Caco-2 (cell line): ENCODE data around the gene KIRREL3. TPM values are rescaled to one million over a fixed set of nuclear protein-coding genes. Genes with fewer than 3 reads are reported as not detected.

Source experiments
- BruUV-seq: library from RNA; stranded (reverse); fragments of 400-500 nt; replicated peaks from 2 replicates; lab custom pipeline; 2021; lab: Mats Ljungman, UMichigan
- CTCF ChIA-PET: fragments of 300-600 bp; sonication (Branson Sonifier 250); formaldehyde crosslinking; loops from one replicate; lab custom pipeline; 2022; ENCODE audit warnings: antibody characterized with exemption; lab: Charles Lee
- POLR2A ChIA-PET: fragments of 300-600 bp; sonication (Branson Sonifier 250); formaldehyde crosslinking; loops from one replicate; lab custom pipeline; 2022; ENCODE audit warnings: antibody characterized with exemption; lab: Charles Lee
- DNase-seq, 2 experiments: peaks; one replicate each; pipeline versions ENCODE4 v3.0.0 to v3.0.0-alpha.2; 2020 to 2022
- H3K27me3 ChIP-seq: replicated peaks from 2 replicates; pipeline ENCODE4 v1.6.0; 2011; ENCODE audit warnings: low read length; ENCODE audit not compliant: control insufficient read depth, insufficient read depth
- H3K36me3 ChIP-seq: 2 replicates; pipeline ENCODE4 v1.5.1; 2011; ENCODE audit warnings: low read length; ENCODE audit not compliant: control insufficient read depth, insufficient read depth
- H3K4me1 ChIP-seq: fragments of 250-450 bp; sonication (Bioruptor Pico); 2 replicates; pipeline ENCODE4 v1.5.1; 2020; ENCODE audit warnings: mild to moderate bottlenecking
- H3K4me3 ChIP-seq: 2 replicates; pipeline ENCODE4 v1.5.1; 2011; ENCODE audit warnings: low read depth, mild to moderate bottlenecking, control low read depth, low read length
- H3K9me3 ChIP-seq: fragments of 250-450 bp; sonication (Bioruptor Pico); 2 replicates; pipeline ENCODE4 v1.5.1; 2020; ENCODE audit warnings: mild to moderate bottlenecking, moderate library complexity
- H3K27ac Mint-ChIP-seq: one replicate; pipeline ENCODE4 v1.8.0; 2022; ENCODE audit warnings: mixed read lengths; ENCODE audit not compliant: unreplicated experiment
- H3K27me3 Mint-ChIP-seq: one replicate; pipeline ENCODE4 v1.8.0; 2022; ENCODE audit warnings: mixed read lengths; ENCODE audit not compliant: insufficient read depth, unreplicated experiment
- H3K36me3 Mint-ChIP-seq: one replicate; pipeline ENCODE4 v1.8.0; 2022; ENCODE audit warnings: mild to moderate bottlenecking, mixed read lengths; ENCODE audit not compliant: insufficient read depth, unreplicated experiment
- H3K4me1 Mint-ChIP-seq: one replicate; pipeline ENCODE4 v1.8.0; 2022; ENCODE audit warnings: low read depth, mixed read lengths; ENCODE audit not compliant: unreplicated experiment
- H3K4me3 Mint-ChIP-seq: one replicate; pipeline ENCODE4 v1.8.0; 2022; ENCODE audit warnings: mild to moderate bottlenecking, moderate library complexity, mixed read lengths; ENCODE audit not compliant: unreplicated experiment
- H3K9me3 Mint-ChIP-seq: one replicate; pipeline ENCODE4 v1.8.0; 2022; ENCODE audit warnings: mixed read lengths; ENCODE audit not compliant: unreplicated experiment
- CTCF ChIP-seq, 2 experiments: fragments of 200-600 bp in 1 of 2; IDR thresholded peaks; 1 replicate in 1 of 2; 2 replicates in 1 of 2; pipeline versions ENCODE4 v1.5.1 to v1.8.0; 2011 to 2022; ENCODE audit warnings: antibody characterized with exemption in 1 of 2, control low read depth in 1 of 2, inconsistent platforms in 1 of 2, low read depth in 1 of 2, low read length in 1 of 2, mild to moderate bottlenecking in 1 of 2, moderate library complexity in 1 of 2; ENCODE audit not compliant: insufficient read depth in 1 of 2, severe bottlenecking in 1 of 2, unreplicated experiment in 1 of 2
- intact Hi-C: fragments of 100-400 bp; cut with micrococcal nuclease; formaldehyde crosslinking; loops from one replicate; pipeline ENCODE4 v1.10.0; 2022; ENCODE audit not compliant: unreplicated experiment
- total RNA-seq: library from RNA; stranded (reverse); gene quantifications from 2 replicates; pipeline ENCODE4 v1.2.3, GENCODE V29; 2022

KIRREL3 gene
- total RNA-seq, 1 experiment from 2014 or later = not detected

GRCh38 chr11:126480410-126481302 lies 519.9 kb downstream of the KIRREL3 start:
- peaks cover 30% of the 10 kb centered on the region for H3K27me3 Mint-ChIP-seq
- TF ChIP-seq CTCF (IDR thresholded peaks at IDR 0.05; ENCODE audit: insufficient read depth in 1 of 2, low read depth in 1 of 2, low read length in 1 of 2, severe bottlenecking in 1 of 2, unreplicated experiment in 1 of 2) = peak; percentile 92 to 98
- Histone ChIP-seq H3K27me3 (peaks cover 4% of the 10 kb centered on the region), H3K4me3 (no peak overlapping the region), H3K4me1 (peaks cover 6% of the 10 kb centered on the region), H3K9me3 (no peaks in the 10 kb centered on the region), H3K36me3 (no peaks in the 10 kb centered on the region)
- no peaks in the 10 kb centered on the region for H3K9me3 Mint-ChIP-seq
- ChIA-PET CTCF (interaction anchor here (0.5 to 3.5 kb wide), 35 partner anchors 9 to 1369 kb away, joined by 3 to 84 read pairs (median 5); partner anchors contain the start of genes DCPS, FAM118B, ST3GAL4 and TMEM218), POLR2A (no interaction called here)
- peak overlapping the region; percentile 56 for H3K4me3 Mint-ChIP-seq
- intact Hi-C loops = loop anchor here (1.0 kb wide), 2 partner anchors 39 to 170 kb away; no protein-coding TSS in a partner anchor
- no TSS peak for BruUV-seq
- peak overlapping the region; percentile 61 for H3K27ac Mint-ChIP-seq
- H3K4me1 Mint-ChIP-seq = peaks cover 6% of the 10 kb centered on the region
- DNase-seq = peak; percentile 83 to 86
- no peaks in the 10 kb centered on the region for H3K36me3 Mint-ChIP-seq

GRCh38 chr11:126480015-126480409 lies 520.6 kb downstream of the KIRREL3 start:
- H3K36me3 ChIP-seq = no peaks in the 10 kb centered on the region
- Mint-ChIP-seq H3K4me1 (peaks cover 6% of the 10 kb centered on the region), H3K36me3 (no peaks in the 10 kb centered on the region), H3K27ac (no peak overlapping the region), H3K4me3 (no peak overlapping the region), H3K27me3 (peaks cover 27% of the 10 kb centered on the region), H3K9me3 (no peaks in the 10 kb centered on the region)
- POLR2A ChIA-PET = no interaction called here
- no peak overlapping the region for H3K4me3 ChIP-seq
- H3K9me3 ChIP-seq = no peaks in the 10 kb centered on the region
- no TSS peak for BruUV-seq
- H3K27me3 ChIP-seq = peaks cover 4% of the 10 kb centered on the region
- no peak for TF ChIP-seq CTCF (IDR thresholded peaks at IDR 0.05; ENCODE audit: insufficient read depth in 1 of 2, low read depth in 1 of 2, low read length in 1 of 2, severe bottlenecking in 1 of 2, unreplicated experiment in 1 of 2)
- intact Hi-C loops = loop anchor here (1.0 kb wide), 2 partner anchors 39 to 170 kb away; no protein-coding TSS in a partner anchor
- no peak for DNase-seq
- CTCF ChIA-PET = interaction anchor here (0.6 to 3.5 kb wide), 30 partner anchors 9 to 595 kb away, joined by 3 to 84 read pairs (median 5); partner anchors contain the start of genes DCPS, FAM118B and ST3GAL4
- peaks cover 6% of the 10 kb centered on the region for H3K4me1 ChIP-seq

GRCh38 chr11:126479178-126479930 lies 521.2 kb downstream of the KIRREL3 start:
- DNase-seq = no peak

More at GRCh38 chr11:126479178-126479930, 521.2 kb downstream of the KIRREL3 start:
- no peak overlapping the region for H3K4me3 ChIP-seq
- Mint-ChIP-seq H3K27ac (no peak overlapping the region), H3K27me3 (peaks cover 27% of the 10 kb centered on the region), H3K4me3 (no peak overlapping the region), H3K36me3 (no peaks in the 10 kb centered on the region), H3K9me3 (no peaks in the 10 kb centered on the region), H3K4me1 (peaks cover 6% of the 10 kb centered on the region)
- H3K27me3 ChIP-seq = peaks cover 4% of the 10 kb centered on the region
- TF ChIP-seq CTCF (IDR thresholded peaks at IDR 0.05; ENCODE audit: insufficient read depth in 1 of 2, low read depth in 1 of 2, low read length in 1 of 2, severe bottlenecking in 1 of 2, unreplicated experiment in 1 of 2) = no peak
- H3K4me1 ChIP-seq = peaks cover 6% of the 10 kb centered on the region
- intact Hi-C loops = no loop called here
- ChIA-PET POLR2A (no interaction called here), CTCF (interaction anchor here (2.7 to 3.5 kb wide), 2 partner anchors 37 to 168 kb away, joined by 68 to 84 read pairs; no protein-coding TSS in a partner anchor)
- no peaks in the 10 kb centered on the region for H3K9me3 ChIP-seq
- no peaks in the 10 kb centered on the region for H3K36me3 ChIP-seq
- BruUV-seq = no TSS peak
